OCI-LY3 (cell line): ENCODE results near the gene DUOXA1.

Experiments used
- H2AFZ ChIP-seq: fragments of 200-600, 300-600 bp; shearing (Covaris generic); 2 replicates; pipeline ENCODE4 v1.6.0; 2014; ENCODE audit warnings: antibody characterized with exemption, low read depth, low read length
- H3K27ac ChIP-seq: fragments of 200-600, 300-600 bp; sonication (generic); 2 replicates; pipeline ENCODE4 v1.5.1; 2014; ENCODE audit warnings: mild to moderate bottlenecking, low read length, moderate library complexity, mixed read lengths
- H3K27me3 ChIP-seq: fragments of 200-600, 300-600 bp; sonication (generic); 2 replicates; pipeline ENCODE4 v1.6.1; 2014; ENCODE audit warnings: low read depth, low read length, mixed read lengths
- H3K36me3 ChIP-seq: fragments of 200-600, 300-600 bp; sonication (generic); replicated peaks from 2 replicates; pipeline ENCODE3; 2014; ENCODE audit warnings: low read depth, low read length, mixed read lengths
- H3K4me1 ChIP-seq: fragments of 300-600, 200-600 bp; sonication (generic); 2 replicates; pipeline ENCODE4 v1.6.1; 2014; ENCODE audit warnings: low read length, mixed read lengths
- H3K4me2 ChIP-seq: fragments of 200-600, 300-600 bp; sonication (generic); 2 replicates; pipeline ENCODE4 v1.6.1; 2014; ENCODE audit warnings: low read length, mixed read lengths
- H3K4me3 ChIP-seq: fragments of 300-600, 200-600 bp; sonication (generic); 2 replicates; pipeline ENCODE4 v1.5.1; 2014; ENCODE audit warnings: antibody characterized with exemption, mild to moderate bottlenecking, low read length, moderate library complexity
- H3K79me2 ChIP-seq: fragments of 300-600, 200-600 bp; shearing (Covaris generic); 2 replicates; pipeline ENCODE4 v1.6.1; 2014; ENCODE audit warnings: mild to moderate bottlenecking, low read length, mixed read lengths
- H3K9ac ChIP-seq: fragments of 300-600, 200-600 bp; shearing (Covaris generic); 2 replicates; pipeline ENCODE4 v1.6.0; 2014; ENCODE audit warnings: mild to moderate bottlenecking, low read length, moderate library complexity
- H3K9me3 ChIP-seq: fragments of 200-600, 300-600 bp; shearing (Covaris generic); 2 replicates; pipeline ENCODE4 v1.6.1; 2014; ENCODE audit warnings: low read length, mixed read lengths; ENCODE audit not compliant: insufficient read depth
- H4K20me1 ChIP-seq: fragments of 200-600, 300-600 bp; sonication (generic); 2 replicates; pipeline ENCODE4 v1.6.1; 2016; ENCODE audit warnings: low read length, mixed read lengths; ENCODE audit not compliant: insufficient read depth
- EZH2phosphoT487 ChIP-seq: fragments of 200-600 bp; shearing (Covaris generic); IDR thresholded peaks from 2 replicates; pipeline ENCODE4 v1.6.1; 2018; ENCODE audit warnings: antibody characterized with exemption, mixed run types, low read depth
- TF ChIP-seq, protein P1 (sequence below): fragments of 200-600, 300-600 bp; sonication (generic); IDR thresholded peaks from 2 replicates; pipeline ENCODE4 v1.5.1; 2014; ENCODE audit warnings: antibody characterized with exemption, low read length, low read depth

DUOXA1 gene

DNA sequence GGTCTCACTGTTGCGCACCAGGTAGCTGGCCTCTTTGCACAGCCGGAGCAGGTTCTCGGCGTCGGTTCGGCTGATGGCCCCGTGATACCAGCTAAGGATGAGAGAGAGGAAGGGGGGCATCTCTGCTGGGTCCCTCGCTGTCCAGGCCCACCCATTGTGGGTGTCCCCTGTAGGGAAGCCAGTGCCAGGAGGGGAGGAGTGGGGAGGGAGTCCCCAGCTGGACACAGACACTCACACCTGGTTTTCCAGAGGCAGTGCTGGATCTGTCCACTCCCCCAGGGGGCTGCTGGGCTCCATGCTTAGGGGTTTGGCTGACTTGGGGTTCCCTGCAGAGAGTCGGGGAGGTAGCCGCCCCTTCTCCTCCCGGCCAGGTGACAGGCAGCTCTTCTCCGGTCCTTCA, 42.2 kb upstream of the DUOXA1 start:
- H3K9ac ChIP-seq, result no peak overlapping the region
- no peaks in the 10 kb centered on the region for H3K9me3 ChIP-seq
- H4K20me1 ChIP-seq, result no peaks in the 10 kb centered on the region
- H2AFZ ChIP-seq, result no peak overlapping the region
- no peaks in the 10 kb centered on the region for H3K36me3 ChIP-seq
- no peak overlapping the region for H3K4me2 ChIP-seq
- TF ChIP-seq, protein P1, sequence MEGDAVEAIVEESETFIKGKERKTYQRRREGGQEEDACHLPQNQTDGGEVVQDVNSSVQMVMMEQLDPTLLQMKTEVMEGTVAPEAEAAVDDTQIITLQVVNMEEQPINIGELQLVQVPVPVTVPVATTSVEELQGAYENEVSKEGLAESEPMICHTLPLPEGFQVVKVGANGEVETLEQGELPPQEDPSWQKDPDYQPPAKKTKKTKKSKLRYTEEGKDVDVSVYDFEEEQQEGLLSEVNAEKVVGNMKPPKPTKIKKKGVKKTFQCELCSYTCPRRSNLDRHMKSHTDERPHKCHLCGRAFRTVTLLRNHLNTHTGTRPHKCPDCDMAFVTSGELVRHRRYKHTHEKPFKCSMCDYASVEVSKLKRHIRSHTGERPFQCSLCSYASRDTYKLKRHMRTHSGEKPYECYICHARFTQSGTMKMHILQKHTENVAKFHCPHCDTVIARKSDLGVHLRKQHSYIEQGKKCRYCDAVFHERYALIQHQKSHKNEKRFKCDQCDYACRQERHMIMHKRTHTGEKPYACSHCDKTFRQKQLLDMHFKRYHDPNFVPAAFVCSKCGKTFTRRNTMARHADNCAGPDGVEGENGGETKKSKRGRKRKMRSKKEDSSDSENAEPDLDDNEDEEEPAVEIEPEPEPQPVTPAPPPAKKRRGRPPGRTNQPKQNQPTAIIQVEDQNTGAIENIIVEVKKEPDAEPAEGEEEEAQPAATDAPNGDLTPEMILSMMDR, result no peak
- TF ChIP-seq EZH2phosphoT487, result no peak
- H3K4me1 ChIP-seq, result peaks cover 13% of the 10 kb centered on the region
- H3K27me3 ChIP-seq, result no peaks in the 10 kb centered on the region
- H3K27ac ChIP-seq, result no peak overlapping the region
- no peak overlapping the region for H3K4me3 ChIP-seq
- H3K79me2 ChIP-seq, result no peaks in the 10 kb centered on the region

DNA sequence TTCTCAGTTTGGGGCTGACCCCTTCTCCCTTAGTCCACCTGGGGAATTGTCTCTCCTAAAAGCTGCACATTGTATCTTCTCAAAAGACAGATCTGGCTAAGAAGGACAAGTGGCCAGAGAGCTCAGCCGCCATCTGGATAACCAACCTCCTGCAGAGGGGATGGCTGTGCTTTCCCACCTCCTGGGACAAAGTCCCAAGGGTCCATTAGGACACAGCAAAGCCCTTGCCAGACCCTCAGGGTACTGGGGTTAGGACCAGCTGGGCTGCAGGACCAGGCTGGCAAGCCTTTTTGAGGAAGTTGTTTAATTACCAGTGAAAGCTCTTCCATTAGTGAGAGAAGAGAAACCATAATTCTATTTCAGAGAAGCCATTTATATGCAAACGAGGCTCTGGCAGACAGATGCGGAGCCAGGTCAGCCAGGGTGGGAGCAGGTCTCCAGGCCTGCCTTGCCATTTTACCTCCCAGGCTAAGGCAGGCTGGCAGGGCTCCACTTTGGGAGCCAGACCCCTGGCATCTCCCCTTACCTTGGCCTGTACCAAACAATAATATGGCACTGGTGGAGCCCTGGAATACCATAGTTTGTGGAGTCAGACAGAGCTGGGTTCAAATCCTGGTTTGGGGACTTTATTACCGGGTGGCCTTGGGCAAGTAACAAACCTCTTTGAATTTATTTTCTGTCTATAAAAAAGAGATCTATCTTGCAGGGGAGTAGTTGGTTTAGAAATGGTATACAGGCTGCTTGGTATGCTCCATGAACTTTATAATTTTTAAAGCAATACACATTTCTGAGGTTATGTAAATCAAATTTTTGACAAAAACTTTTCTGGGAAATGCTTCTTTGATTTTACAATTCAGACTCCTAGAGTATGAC, 40.2 kb upstream of the DUOXA1 start:
- no peak overlapping the region for H2AFZ ChIP-seq
- H3K79me2 ChIP-seq, result peaks cover 11% of the 10 kb centered on the region
- no peaks in the 10 kb centered on the region for H4K20me1 ChIP-seq
- H3K9me3 ChIP-seq, result no peaks in the 10 kb centered on the region
- no peak overlapping the region for H3K4me3 ChIP-seq
- H3K27me3 ChIP-seq, result no peaks in the 10 kb centered on the region
- H3K4me2 ChIP-seq, result peak overlapping the region; percentile 20
- H3K4me1 ChIP-seq, result peaks cover 22% of the 10 kb centered on the region
- TF ChIP-seq, protein P1, result no peak
- TF ChIP-seq EZH2phosphoT487, result no peak
- no peaks in the 10 kb centered on the region for H3K36me3 ChIP-seq
- H3K27ac ChIP-seq, result no peak overlapping the region
- no peak overlapping the region for H3K9ac ChIP-seq

DNA sequence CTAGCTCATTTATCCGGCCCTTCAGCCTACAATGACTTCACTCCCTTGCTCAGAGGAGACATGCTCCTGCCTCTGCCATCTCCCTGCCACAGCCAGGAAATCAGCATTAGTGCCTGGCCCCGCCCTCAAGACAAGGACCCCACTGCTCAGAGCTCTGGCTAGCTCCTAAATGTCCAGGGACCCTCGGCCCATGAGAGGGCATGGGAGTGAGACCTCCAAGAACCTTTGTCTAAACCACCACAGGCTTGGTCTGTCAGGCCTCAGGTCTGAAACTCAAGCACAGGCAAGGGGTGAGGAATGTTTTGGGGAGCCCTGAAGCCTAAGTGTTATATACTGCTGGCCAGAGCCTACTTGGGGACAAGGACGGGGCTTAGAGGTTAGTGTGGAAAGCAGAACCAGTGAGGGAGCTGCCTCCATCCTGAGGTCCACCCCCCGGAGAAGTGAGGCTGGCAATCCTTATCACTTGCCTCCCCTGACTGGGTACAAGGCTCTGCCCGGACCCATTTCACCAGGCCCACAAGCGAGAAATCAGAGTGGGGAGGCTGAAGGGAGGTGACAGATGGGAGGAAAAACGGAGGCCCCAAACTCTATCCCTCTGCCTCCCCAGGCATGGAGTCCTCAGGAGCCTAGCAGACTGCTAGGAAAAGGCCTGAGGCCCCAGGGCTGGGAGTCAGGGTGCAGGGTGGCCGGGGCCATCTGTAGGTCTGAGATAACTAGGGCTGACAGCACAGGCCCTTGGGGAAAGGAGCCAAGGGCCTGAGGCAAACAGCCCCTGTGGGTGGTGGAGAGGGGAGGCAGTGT, 39.3 kb upstream of the DUOXA1 start:
- Histone ChIP-seq H3K4me1 (peaks cover 22% of the 10 kb centered on the region), H4K20me1 (no peaks in the 10 kb centered on the region), H3K9me3 (no peaks in the 10 kb centered on the region), H3K36me3 (no peaks in the 10 kb centered on the region), H3K9ac (no peak overlapping the region), H3K27me3 (no peaks in the 10 kb centered on the region), H3K79me2 (peaks cover 11% of the 10 kb centered on the region), H3K4me3 (no peak overlapping the region), H3K4me2 (peak overlapping the region; percentile 20; the same call in 1 of the 2 replicates), H3K27ac (no peak overlapping the region), H2AFZ (no peak overlapping the region)
- TF ChIP-seq, protein P1, result no peak
- TF ChIP-seq EZH2phosphoT487, result no peak

DNA sequence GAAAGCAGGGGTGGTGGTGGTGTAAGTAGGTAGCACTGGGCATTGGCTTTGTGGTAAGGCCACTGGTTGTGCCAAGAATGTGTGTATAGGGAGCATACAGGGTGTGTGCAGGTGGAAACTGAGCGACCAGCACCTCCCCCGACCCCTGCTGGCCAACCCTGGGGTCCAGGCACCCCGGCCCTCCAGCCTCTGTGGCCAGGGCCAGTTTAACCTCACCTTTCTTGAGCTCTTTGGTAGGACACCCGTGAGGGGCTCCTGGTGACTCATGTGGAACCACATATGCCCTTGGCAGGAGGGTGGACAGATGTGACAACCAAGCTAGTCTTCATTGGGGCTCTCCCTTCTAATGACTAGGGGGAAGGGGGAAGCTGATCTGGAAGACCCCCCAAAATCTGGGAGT, 38.6 kb upstream of the DUOXA1 start:
- Histone ChIP-seq H3K27me3 (no peaks in the 10 kb centered on the region), H3K9ac (no peak overlapping the region), H4K20me1 (no peaks in the 10 kb centered on the region), H2AFZ (no peak overlapping the region), H3K4me2 (no peak overlapping the region), H3K79me2 (peaks cover 11% of the 10 kb centered on the region), H3K36me3 (no peaks in the 10 kb centered on the region), H3K4me3 (no peak overlapping the region), H3K4me1 (peaks cover 22% of the 10 kb centered on the region), H3K9me3 (no peaks in the 10 kb centered on the region), H3K27ac (no peak overlapping the region)
- TF ChIP-seq, protein P1, result no peak
- TF ChIP-seq EZH2phosphoT487, result no peak
